Kidney tubule cell (primary cell): Measurements from ENCODE around the gene DCC.

Experiments
- DNase-seq: peaks from one replicate; pipeline ENCODE4 v3.0.0-alpha.2; 2018; ENCODE audit warnings: low spot score

The DCC gene

DNA sequence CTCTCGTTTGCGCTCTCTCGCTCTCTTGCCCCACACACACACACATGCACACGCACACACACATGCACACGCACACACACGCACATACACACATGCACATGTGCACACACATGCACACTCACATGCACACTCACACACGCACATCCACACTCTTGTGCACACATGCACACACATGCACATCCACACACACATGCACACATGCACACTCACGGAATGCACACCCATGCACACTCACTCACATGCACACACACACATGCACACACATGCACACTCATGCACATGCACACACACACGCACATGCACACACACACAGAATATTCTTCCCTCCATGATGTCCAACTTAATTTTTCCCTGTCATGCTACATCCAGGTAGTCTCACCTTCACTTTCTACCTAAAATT, 360.1 kb downstream of the DCC start:
- no peak for DNase-seq

GRCh38 chr18:52700816-52701215, 360.8 kb downstream of the DCC start:
- DNase-seq, result no peak

- no peak for DNase-seq
These were observed 361.4 kb downstream of the DCC start for GRCh38 chr18:52701219-52701935.

DNA sequence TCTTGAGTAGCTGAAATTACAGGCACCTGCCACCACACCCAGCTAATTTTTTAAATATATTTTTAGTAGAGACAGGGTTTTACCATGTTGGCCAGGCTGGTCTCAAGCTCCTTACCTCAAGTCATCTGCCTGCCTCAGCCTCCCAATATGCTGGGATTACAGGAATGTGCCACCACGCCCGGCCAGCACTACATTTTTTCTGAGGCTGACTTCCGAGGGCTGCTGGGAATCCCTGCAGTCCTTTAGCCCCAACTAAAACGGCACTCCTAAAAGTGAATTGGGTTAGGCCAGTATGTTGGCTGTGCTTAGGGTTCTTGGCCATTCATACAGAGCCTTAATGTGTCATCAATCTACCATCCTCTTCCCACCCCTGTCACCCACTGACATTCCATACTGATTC, 375.4 kb downstream of the DCC start:
- DNase-seq, result no peak

DNA sequence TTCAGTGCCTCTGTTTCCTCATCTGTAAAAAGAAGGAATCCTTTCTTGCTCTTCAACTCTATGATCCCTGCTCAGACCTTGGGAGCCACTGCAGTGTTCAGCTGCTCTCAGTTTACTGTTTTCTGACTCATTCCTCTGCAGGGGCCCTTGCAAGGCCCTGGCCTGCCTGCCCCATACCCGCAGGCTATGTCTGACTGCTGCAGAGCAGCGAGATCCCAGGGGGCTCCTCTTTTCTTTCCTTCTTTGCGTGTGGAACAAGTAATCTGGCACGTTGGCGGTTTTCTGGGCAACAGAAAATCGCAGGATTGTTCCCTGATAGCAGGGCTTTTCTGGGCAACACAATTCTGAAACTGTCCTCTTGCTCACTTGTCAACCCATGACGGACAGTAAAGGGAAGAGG, 376.0 kb downstream of the DCC start:
- no peak for DNase-seq

- DNase-seq, result peak; percentile 59
These were observed 377.0 kb downstream of the DCC start for GRCh38 chr18:52716973-52717372.

DNA sequence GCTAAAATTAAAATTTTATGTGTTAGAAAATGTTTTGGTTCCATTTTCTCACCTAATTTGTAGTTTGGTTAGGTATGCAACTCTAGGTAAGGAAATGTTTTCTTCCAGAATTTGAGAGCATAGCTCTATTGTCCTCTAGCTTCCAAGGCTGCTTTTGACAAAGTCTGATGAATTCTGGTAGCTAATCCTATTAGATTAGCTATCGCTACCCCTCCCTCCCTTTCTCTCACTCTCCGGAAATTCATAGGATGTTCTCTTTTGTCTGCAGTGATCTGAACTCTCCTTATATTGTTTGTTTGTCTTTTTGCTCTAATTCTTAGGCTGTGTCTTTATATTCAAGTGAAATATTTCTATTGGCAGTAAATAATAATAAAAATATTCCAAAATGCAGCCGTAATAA, 382.9 kb downstream of the DCC start:
- DNase-seq, result no peak

DNA sequence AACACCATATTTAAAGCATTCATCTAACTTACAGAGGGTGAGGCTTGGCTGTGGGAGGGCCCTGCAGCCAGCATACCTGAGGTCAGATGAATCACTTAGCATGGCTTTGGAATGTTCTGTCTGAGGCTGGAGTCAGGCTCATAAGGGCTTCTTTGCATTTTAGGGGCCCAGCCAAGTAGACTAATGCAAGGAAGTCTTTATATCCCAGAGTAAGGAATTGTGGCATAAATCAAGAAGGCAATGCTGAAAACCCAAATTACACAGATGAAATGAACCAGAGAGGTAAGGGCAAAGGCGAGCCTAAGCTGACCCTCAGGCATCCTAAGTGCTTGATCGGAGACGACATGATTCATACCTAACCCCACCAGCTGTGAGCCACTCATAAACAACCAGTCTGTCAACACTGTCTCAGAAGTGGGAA, 383.6 kb downstream of the DCC start:
- peak; percentile 49 for DNase-seq

GRCh38 chr18:52730972-52731619, 391.1 kb downstream of the DCC start:
- DNase-seq, result peak; percentile 10

DNA sequence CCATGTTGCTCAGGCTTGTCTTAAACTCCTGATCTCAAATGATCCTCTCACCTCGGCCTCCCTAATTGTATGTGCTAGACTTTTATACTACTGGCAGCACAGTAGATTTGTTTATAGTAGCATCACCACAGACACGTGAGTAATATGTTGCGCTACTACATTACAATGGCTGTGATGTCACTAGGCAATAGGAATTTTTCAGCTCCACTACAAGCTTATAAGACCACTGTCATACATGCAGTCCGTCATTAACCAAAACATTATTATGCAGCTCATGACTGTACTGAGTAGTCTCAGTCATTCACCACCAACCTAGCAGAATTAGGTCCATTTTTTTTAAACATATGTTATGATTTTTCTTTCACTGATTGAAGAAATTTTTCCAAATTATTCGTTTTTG, 398.9 kb downstream of the DCC start:
- no peak for DNase-seq

DNA sequence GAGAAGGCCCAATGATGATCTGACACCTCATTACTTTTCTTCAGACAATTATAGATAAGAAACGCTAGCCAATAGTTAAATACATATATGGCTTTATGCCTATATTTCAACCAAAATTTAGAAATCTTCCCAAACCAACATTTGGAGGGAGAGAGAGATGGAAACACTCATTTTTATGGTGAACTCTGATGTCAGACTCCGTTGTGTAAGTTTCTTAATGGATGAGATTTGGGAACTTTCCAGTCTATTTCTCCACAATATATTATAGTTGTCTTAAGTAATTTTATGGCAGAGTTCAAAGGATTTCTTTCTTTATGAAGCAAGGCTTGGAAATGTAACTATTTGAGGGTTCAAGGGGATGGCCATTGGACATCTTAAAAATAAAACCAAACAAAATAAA, 407.0 kb downstream of the DCC start:
- DNase-seq, result no peak

DNA sequence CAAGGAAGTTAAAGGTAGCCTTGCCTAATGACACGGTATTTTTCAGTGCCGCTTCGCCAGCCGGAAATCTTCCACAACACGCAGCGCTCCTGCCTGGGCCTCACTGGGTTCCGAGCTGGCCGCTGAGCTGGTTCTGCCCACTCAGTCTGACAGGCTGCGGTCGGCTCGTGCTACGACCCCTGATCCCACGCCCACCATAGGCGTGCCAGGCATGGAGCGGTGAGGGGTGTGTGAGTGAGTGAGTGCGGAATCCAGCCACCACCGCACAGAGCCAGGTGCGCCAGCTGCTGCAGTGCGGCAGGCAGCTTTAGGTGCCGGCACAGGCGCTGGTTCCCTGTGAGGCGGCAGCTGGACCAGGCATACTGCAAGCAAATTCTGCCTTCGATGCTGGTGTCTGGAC, 407.9 kb downstream of the DCC start:
- no peak for DNase-seq

DNA sequence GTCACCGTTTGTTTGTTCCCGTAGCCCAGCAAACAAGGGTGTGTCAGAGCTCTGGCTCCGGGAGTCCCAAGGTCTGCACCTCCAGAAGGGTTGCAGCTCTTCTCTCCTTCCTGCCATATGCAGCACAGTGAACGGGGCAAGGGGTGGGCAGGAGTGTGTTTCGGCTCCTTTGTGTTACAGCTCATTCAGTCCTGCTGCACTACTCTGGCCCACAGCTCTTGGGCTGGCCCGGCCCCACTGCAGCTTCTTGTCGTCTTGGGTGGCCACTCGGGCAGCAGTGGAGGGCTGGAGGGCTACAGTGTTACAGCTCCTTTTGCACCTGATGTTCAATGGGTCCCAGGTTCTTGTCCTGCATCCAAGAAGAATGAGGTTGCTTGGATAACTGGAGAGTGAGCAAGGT, 408.3 kb downstream of the DCC start:
- DNase-seq, result no peak

DNA sequence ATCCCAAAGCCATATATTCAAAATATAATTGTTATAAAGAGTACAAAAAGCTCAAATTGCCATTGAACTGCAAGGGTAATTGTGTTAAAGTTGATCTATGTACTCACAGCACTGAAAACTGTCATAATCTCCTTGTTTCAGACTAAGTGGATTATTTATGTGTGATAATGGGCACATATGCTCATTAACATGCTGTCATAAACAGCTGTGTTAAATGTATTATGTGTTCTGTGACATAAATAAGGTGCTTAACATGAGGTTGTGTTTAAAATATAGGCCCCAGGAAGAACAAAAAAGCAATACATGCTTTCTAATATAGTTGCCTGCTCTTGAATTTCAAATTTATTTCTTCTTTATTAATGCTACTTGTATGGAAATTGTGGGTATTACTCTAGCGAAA, 409.5 kb downstream of the DCC start:
- DNase-seq, result no peak

DNA sequence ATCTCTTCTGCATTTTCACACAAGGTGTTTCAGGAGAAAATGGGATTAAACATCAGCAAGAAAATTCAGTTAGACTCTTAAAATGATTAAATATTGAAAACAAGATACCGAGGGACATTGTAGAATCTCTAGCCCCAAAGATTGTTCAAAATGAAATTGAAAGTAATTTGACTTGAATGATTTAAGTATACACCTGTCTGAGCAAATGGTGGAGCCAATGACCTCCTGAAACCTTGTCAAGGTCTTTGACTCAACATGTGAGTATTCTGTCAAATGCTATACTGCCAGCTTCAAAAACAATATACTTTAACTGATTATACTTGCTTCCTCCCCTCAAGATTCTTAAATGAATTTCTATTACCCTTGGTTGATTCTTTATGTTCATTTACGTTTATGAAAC, 411.0 kb downstream of the DCC start:
- no peak for DNase-seq

DNA sequence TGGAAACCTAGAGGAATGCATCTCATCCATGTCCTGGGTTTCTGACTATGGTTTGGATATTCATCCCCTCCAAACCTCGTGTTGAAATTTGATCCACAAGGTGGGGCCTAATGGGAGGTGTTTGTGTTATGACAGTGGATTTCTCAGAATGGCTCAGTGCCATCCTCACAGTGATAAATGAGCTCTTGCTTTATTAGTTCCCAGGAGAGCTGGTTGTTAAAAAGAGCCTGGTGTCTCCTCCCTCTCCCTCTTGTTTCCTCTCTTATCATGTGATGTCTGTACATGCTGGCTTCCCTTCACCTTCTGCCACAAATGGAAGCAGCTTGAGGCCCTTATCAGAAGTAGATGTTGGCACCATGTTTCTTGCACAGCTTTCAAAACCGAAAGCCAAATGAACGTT, 424.3 kb downstream of the DCC start:
- no peak for DNase-seq

DNA sequence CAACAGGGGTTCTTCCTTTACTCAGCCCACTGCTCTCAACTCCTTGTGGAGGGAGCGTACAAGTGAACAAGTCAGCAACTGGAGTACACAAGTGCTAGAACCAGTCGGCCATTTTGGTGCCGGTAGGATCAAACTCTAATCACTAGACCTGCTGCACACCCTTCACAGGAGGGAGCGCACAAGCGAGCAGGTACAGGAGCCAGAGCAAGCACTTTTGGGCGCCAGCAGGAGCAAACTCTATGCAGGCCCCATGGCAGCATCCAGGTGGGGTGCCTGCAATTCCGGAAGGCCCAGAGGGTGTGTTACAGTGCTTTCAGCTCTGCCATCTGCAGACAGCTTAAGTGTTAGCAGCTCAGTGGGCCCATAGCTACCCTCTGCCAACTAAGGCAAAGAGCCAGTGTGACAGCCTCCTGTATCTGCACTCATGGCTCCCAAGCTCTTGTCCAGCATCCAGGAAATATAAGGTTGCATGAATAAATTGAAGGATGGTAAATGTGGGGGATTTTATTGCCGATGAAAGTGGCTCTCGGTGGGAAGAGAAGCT, 426.1 kb downstream of the DCC start:
- DNase-seq, result no peak

DNA sequence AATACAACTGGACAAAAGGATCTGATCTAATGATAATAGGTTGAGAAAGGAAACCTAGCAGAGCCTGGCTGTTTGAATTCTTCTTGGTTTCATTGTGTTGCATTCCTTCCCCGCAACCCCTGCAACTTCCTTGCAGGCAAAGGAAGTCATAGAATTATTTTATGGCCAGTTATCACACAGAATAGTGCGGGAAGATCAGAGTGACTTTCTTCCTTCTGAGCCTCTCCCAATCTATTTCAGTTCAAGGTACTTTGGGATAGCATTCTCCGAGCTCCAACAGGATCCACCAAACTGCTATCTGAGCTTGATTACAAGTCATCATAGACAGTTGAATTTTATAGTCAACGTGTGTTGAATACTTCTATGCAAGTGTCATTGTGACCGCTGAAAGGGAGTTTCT, 441.1 kb downstream of the DCC start:
- no peak for DNase-seq

DNA sequence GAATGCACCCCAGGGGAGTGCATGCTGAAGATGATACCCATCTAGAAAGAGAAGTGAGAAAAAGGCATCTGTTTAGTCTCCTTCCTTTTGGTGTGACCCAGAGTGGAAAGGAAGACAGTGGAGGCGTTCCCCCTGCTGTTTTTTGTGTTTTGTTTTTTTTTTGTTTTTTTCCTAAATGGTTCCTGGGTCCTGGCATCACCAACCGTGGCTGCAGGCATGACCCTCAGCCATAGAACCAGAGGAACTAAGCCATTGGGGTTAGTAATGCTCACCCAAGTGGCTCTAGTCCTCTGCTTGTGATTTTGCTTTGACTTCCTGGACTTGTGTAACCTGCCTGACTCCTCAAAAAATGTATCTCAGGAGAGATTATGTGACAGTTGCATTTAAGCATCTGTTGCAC, 451.3 kb downstream of the DCC start:
- DNase-seq, result no peak

DNA sequence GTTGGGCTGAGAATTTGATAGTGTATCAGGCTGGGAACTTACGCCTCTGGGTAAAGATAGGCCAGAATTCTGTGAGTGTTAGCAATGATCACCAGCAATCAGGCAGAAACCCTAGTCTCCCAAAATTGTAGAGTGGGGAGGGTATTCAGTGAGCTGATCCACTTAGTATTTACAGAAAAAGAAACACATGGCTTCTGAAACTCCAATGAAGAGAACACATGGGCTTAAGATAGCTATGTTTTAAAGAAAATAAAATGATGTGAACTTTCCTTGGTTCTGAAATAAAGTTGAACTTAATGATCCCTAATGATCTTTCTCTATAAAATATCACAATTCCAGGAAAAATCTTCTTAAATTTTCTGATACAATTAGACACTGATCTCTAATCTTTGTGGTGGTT, 472.8 kb downstream of the DCC start:
- no peak for DNase-seq

GRCh38 chr18:52813635-52814416, 473.8 kb downstream of the DCC start:
- no peak for DNase-seq

DNA sequence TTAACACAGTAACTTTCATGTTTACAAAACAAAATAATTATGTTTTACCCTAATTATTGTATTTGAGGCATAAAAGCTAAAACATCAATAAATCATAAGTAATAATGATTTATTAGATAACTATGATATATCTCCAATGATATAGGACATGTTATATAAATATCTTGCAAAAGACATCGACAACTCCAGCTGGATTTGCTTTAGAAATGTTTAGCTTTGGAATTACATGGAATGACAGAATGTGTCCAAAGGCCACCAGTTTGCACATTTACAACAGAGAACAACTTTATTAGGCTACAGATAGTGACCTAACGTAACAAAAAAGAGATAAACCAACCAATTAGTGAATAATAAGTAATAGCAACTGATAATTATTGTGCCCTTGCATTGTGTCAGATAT, 475.7 kb downstream of the DCC start:
- no peak for DNase-seq

DNA sequence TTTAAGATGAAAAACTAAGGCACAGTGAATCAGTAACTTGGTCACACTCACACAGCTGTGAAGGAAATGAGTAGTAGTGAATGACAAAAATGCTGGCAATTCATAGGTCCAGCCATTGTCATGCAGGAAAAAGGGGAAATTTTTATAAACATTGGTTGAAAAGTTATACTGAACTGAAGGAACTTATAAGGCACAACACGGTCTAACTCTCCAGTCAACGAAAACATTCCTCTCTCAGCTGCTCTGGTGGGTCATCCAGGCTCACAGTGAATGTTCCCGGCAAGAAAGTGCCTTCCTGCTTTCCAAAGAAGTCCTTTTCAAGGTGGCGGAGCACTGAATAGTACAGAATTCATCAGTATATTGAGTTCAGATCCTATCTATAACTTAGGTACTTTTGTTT, 476.1 kb downstream of the DCC start:
- no peak for DNase-seq
